ENCODE results near the gene ZNF385A.
A peak's percentile ranks its signal among the peaks of the same experiment; 100 is the strongest.

ZNF385A gene

DNA sequence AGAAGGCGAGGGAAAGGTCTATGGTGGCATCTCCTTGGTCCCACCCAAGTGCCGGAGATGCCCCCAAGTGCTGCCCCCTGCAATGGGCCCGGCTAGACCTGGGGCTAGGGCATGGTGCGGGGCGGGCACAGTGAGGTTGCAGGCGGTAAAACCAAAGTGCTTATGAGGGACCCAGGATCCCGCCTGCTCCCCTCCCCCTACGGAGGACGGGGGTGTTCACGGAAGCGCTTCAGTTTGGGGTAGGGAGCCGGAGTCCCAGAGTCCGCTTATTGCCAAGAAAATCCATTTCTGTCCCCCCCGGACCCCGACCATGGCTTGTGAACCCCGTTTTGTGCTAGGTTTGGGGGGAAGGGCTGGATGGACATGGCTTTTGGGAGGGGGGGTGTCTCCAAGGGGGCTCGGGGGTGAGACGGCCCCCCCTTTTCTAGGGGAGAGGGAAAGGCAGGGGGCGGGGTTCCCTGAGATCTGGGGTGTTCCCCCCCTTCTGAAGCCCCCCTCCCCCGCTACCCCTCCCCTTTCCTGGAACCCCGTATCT lies 14.9 kb downstream of the ZNF385A start (continued):
- TF ChIP-seq, protein P1, sequence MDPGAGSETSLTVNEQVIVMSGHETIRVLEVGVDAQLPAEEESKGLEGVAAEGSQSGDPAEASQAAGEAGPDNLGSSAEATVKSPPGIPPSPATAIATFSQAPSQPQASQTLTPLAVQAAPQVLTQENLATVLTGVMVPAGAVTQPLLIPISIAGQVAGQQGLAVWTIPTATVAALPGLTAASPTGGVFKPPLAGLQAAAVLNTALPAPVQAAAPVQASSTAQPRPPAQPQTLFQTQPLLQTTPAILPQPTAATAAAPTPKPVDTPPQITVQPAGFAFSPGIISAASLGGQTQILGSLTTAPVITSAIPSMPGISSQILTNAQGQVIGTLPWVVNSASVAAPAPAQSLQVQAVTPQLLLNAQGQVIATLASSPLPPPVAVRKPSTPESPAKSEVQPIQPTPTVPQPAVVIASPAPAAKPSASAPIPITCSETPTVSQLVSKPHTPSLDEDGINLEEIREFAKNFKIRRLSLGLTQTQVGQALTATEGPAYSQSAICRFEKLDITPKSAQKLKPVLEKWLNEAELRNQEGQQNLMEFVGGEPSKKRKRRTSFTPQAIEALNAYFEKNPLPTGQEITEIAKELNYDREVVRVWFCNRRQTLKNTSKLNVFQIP (CRISPR knock-in tag; IDR thresholded peaks at IDR 0.05; ENCODE audit: borderline replicate concordance, low read depth), result no peak
- TF ChIP-seq GLIS3 (CRISPR knock-in tag; IDR thresholded peaks at IDR 0.05) (no peak), ARNTL (CRISPR knock-in tag; IDR thresholded peaks at IDR 0.05; ENCODE audit: borderline replicate concordance, low read depth) (no peak), ZNF70 (CRISPR knock-in tag; IDR thresholded peaks at IDR 0.05) (no peak)
- TF ChIP-seq, protein P2, sequence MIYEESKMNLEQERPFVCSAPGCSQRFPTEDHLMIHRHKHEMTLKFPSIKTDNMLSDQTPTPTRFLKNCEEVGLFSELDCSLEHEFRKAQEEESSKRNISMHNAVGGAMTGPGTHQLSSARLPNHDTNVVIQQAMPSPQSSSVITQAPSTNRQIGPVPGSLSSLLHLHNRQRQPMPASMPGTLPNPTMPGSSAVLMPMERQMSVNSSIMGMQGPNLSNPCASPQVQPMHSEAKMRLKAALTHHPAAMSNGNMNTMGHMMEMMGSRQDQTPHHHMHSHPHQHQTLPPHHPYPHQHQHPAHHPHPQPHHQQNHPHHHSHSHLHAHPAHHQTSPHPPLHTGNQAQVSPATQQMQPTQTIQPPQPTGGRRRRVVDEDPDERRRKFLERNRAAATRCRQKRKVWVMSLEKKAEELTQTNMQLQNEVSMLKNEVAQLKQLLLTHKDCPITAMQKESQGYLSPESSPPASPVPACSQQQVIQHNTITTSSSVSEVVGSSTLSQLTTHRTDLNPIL (CRISPR knock-in tag; IDR thresholded peaks at IDR 0.05; ENCODE audit: low read depth), result no peak

DNA sequence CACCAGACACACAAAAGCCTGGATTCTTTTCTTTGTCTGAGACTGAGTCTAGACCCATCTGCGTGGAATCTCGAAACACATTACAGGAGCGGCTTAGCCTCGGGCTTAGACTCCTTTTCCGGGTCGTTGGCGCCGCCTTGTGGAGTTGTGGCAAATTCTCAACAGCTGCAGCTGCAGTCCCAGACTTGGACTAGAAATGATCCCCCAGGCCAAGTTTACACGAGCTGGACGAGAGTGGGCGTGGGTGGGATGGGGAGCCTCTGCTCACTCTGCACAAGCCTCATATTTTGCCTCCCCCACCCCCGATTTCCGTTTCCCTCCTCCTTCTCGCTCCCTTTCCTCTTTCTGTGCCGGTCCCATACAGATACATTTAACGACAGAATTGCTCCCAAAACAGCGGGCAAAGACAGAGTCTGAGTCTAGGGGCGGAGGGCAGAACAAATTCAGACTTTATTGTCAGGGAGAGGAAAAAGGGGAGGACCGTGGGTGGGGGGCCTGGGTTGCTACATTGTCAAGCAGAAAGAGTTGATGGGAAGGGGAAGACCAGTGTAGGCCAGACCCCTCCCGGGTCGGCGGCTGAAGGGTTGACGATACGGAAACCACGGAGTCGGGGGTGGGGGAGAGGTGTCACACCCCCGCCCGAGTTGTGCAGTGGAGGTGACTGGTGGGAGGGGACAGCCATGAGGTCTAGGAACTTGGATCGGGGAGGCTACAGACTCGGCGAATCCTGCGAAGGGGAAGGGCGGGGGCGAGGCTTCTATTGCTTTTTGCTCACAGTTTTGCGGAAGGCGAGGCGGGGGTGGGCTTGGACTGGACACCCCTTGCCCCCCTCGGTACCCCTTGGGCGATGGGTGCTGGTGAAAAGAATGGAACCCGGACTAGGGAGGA lies 15.6 kb downstream of the ZNF385A start:
- peak; percentile 90 for ATAC-seq
- no peak for TF ChIP-seq ZNF8 (CRISPR knock-in tag; IDR thresholded peaks at IDR 0.05)
- TF ChIP-seq ZNF70 (CRISPR knock-in tag; IDR thresholded peaks at IDR 0.05), result no peak
- no peak for TF ChIP-seq TOX (CRISPR knock-in tag; IDR thresholded peaks at IDR 0.05; ENCODE audit: borderline replicate concordance)
- no peak for TF ChIP-seq CSDC2 (CRISPR knock-in tag; IDR thresholded peaks at IDR 0.05)
- no peak for TF ChIP-seq ESRRG (CRISPR knock-in tag; IDR thresholded peaks at IDR 0.05)

DNA sequence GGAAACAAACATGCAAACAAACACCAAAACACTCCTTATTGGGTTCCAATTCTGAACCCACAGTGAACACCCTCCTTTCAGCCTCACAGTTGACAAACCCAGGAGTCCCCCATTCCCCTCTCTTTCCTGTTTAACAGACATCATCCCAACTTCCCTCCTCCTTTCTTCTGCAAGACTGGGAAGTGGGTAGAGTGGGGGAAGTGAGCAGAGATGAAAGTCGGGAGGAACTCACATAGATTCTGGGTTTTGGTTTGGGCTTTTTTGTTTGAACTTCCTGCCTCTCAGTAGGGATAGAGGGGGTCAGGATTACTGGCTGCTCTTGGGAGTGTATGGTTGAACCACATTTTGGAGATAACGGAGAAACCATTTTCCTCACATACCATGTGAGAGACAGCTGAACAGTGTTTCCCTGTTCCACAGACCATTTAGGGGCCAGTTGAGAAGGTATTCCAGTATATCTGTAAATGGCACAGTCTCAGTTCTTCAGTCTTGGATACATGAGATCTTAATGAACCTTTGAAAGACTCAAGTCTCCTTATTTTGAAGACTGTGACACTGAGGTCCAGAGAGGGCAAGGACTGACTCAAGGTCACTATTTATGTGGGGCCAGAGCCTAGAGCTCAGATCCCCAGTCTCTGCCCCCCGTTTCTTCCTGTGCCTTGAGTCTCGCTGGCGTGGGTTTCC lies 16.4 kb downstream of the ZNF385A start:
- TF ChIP-seq, protein P3, sequence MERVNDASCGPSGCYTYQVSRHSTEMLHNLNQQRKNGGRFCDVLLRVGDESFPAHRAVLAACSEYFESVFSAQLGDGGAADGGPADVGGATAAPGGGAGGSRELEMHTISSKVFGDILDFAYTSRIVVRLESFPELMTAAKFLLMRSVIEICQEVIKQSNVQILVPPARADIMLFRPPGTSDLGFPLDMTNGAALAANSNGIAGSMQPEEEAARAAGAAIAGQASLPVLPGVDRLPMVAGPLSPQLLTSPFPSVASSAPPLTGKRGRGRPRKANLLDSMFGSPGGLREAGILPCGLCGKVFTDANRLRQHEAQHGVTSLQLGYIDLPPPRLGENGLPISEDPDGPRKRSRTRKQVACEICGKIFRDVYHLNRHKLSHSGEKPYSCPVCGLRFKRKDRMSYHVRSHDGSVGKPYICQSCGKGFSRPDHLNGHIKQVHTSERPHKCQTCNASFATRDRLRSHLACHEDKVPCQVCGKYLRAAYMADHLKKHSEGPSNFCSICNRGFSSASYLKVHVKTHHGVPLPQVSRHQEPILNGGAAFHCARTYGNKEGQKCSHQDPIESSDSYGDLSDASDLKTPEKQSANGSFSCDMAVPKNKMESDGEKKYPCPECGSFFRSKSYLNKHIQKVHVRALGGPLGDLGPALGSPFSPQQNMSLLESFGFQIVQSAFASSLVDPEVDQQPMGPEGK (CRISPR knock-in tag; IDR thresholded peaks at IDR 0.05; ENCODE audit: borderline replicate concordance), result no peak
- TF ChIP-seq BACH2 (CRISPR knock-in tag; IDR thresholded peaks at IDR 0.05; ENCODE audit: borderline replicate concordance), result no peak
- TF ChIP-seq CSDC2 (CRISPR knock-in tag; IDR thresholded peaks at IDR 0.05), result no peak
- TF ChIP-seq TCF4 (CRISPR knock-in tag; IDR thresholded peaks at IDR 0.05; ENCODE audit: borderline replicate concordance), result no peak
- no peak for TF ChIP-seq TOX (CRISPR knock-in tag; IDR thresholded peaks at IDR 0.05; ENCODE audit: borderline replicate concordance)
- TF ChIP-seq ZC3H10 (CRISPR knock-in tag; IDR thresholded peaks at IDR 0.05), result no peak
- TF ChIP-seq OSR1 (CRISPR knock-in tag; IDR thresholded peaks at IDR 0.05), result no peak
- no peak for TF ChIP-seq RARB (CRISPR knock-in tag; IDR thresholded peaks at IDR 0.05)
- TF ChIP-seq ZNF70 (CRISPR knock-in tag; IDR thresholded peaks at IDR 0.05), result no peak
- TF ChIP-seq, protein P2 (CRISPR knock-in tag; IDR thresholded peaks at IDR 0.05; ENCODE audit: low read depth), result no peak
- TF ChIP-seq, protein P4, sequence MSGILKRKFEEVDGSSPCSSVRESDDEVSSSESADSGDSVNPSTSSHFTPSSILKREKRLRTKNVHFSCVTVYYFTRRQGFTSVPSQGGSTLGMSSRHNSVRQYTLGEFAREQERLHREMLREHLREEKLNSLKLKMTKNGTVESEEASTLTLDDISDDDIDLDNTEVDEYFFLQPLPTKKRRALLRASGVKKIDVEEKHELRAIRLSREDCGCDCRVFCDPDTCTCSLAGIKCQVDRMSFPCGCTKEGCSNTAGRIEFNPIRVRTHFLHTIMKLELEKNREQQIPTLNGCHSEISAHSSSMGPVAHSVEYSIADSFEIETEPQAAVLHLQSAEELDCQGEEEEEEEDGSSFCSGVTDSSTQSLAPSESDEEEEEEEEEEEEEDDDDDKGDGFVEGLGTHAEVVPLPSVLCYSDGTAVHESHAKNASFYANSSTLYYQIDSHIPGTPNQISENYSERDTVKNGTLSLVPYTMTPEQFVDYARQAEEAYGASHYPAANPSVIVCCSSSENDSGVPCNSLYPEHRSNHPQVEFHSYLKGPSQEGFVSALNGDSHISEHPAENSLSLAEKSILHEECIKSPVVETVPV (CRISPR knock-in tag; IDR thresholded peaks at IDR 0.05), result no peak
- no peak for TF ChIP-seq ARNTL (CRISPR knock-in tag; IDR thresholded peaks at IDR 0.05; ENCODE audit: borderline replicate concordance, low read depth)
- peak; percentile 13; the same call in 2 of the 3 replicates for ATAC-seq

DNA sequence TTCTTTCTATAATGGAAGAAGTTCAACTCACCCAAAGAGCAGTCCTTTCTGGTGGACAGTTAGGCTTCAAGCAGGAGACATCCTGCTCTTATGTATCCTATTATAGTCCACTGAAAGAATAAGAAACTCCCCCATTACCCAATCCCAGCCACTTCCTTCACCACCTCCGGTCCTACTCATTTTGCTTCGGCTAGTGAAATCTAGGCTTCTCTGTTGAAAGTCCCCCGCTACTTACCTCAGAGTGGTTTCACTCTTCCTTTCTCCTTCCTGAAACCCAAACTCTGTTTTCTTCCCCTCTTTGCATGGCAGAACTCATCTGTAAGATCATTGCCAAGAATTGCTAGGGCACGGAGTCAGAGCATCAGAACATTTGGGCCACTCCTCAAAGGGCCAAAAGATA lies 20.1 kb downstream of the ZNF385A start, which contains the start of gene GPR84:
Gene GPR84 (minus strand): TSS at position 74 of the 400 bp plus-strand sequence. CDS start 635 bp downstream, outside the sequence.
- no peak for ATAC-seq
- TF ChIP-seq ESRRG (CRISPR knock-in tag; IDR thresholded peaks at IDR 0.05) (no peak), BACH2 (CRISPR knock-in tag; IDR thresholded peaks at IDR 0.05; ENCODE audit: borderline replicate concordance) (no peak), ZNF8 (CRISPR knock-in tag; IDR thresholded peaks at IDR 0.05) (no peak)

Data from SK-N-SH treated with all-trans-retinoic acid at 6 μM for 48 hours (cell line).